NCI-H2196 (cell line): ENCODE measurements around the gene MOB3C.

ENCODE experiments used
- DNase-seq: peaks from one replicate; lab custom pipeline; 2025; ENCODE audit not compliant: unreplicated experiment; lab: John Stamatoyannopoulos, UW

MOB3C gene

DNA sequence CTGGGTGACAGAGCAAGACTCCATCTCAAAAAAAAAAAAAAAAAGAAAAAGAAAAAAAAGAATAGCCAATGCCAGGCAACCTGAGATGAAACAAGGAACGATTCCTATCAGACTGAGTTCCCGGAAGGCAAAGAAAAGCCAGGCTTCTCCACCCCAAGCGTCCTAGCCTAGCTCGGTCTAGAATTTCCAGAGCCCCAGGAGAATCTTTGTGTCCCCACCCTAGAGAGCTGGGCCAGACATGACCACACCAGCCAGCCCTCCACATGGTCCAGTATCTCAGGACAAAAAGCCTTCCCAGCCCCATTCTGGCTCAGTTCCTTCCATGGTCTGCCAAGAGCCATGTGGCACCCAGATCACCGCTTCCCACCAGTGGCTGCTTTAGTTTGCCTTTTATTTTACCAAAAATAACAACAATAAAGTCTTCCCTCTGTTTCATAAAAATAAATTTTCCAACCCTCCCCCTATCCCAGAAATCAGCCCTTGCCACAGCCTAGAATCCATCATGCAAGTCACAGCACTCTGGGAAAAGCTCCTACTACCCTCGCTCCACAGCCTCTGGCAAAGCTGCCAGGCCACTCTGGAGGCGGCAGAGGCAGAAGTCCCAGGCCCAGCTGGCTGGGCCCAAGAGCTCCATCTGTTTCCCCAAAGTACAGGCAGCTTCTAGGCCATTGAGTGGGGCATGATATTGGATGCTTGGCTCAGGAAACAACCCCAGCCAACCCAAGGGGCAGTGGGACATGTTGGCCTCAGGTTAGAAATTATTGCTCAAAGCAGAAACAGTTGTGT, 9.1 kb downstream of the MOB3C start:
- no peak for DNase-seq

DNA sequence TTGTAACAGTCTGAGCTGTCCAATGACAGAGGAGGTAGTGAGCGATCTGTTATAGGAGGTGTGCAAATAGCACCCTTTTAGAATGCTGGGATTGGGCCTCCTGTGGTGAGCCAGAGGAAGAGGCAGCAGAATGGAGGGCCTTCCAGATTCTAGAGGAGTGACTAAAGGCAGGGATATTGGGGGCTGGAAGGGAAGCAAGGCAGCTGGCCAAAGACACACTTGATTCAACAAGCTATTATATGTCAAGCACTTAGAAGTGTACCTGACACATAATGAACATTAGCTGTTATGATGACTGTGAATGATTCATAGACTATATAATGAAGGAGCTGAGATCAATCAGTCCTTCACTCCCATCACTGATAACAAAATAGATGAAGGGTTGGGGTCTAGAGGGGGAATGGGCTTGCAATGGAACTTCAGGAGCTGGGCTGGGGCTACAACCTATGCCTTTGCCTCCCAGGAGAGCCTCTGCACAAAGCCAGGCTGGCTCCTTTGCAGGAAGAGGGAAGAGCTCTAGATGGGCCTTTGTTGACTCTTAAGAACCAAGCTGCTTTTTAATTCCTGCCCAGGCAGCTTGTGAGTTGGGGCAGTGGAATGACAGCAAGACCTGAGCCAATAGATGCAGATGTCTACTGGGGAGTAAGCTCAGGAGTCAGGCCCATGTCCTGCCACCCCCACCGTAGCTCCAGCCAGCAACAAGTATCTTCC, 10.2 kb downstream of the MOB3C start:
- DNase-seq: peak; percentile 40

DNA sequence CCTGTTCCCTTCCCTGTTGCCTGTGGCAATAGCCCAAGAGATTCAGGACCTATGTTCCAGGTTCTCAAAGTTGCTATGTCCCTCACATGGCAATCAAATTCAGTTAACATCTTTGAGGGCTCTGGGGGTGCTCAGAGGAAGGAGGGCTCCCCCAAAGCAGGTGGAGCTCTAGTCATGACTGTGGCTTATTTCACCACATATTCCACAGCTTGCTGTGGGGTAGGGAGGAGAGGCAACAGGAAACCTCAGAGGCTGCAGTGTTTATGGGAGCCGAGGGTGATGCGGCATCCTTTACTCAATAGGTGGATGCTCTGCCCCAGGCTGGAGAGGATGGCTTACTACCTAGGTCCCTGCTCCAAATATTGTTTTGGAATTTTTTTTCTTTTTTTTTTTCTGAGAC, 11.4 kb downstream of the MOB3C start:
- no peak for DNase-seq

DNA sequence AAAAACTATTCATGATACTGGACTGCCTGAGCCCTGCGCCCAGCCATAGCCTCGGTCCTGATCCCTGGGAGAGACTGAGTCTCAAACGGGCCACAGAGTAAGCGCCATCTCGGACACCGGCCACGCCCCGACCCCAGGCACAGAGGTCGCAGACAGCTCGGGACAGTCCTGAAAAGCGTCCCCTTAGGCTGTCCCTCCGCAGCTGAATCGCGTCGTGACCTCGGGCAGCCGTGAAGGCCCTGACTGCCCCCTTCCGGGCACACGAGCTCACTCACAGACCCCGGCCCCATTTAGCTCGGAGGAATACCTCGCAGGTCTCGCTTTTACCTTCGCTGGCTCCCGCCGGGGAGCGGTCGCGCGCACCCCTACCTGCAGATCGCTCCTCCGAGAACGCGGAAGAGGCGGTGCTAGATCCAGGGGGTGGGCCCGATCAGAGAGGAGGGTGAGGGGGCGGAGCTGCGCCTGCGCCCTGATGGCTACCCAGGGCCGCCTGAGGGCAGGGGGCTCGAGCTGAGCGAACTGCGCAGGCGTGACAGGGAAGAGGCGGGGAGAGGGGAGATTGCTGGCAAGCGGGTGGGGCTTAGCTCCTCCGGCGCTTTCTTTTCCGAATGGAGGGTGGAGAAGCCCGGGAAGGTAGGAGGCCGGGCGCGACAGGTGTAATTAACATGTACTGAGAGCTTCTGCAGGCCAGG, 12.6 kb downstream of the MOB3C start, which contains the start of gene MKNK1:
Gene MKNK1, minus strand, starts transcription at position 411 of the 692 bp plus-strand sequence. CDS start 20,941 bp downstream, outside the sequence.
- peak; percentile 98 for DNase-seq

DNA sequence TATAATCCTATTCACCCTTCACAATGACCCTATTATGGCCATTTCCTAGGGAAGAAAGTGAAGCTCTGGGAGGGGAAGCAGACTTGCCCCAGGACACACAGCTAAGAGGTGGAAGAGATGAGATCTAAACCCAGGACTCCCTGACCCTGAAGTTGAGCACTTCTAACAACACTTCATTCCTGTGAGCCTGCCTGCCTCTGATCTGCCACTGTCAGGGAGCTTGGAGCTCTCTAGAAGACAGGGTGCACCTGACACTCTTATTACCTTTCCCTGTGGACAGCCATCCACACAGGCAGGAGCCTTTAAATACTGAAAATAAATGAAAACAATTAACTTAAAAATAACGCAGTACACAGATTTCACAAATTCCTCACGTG, 13.1 kb downstream of the MOB3C start:
- DNase-seq: no peak

DNA sequence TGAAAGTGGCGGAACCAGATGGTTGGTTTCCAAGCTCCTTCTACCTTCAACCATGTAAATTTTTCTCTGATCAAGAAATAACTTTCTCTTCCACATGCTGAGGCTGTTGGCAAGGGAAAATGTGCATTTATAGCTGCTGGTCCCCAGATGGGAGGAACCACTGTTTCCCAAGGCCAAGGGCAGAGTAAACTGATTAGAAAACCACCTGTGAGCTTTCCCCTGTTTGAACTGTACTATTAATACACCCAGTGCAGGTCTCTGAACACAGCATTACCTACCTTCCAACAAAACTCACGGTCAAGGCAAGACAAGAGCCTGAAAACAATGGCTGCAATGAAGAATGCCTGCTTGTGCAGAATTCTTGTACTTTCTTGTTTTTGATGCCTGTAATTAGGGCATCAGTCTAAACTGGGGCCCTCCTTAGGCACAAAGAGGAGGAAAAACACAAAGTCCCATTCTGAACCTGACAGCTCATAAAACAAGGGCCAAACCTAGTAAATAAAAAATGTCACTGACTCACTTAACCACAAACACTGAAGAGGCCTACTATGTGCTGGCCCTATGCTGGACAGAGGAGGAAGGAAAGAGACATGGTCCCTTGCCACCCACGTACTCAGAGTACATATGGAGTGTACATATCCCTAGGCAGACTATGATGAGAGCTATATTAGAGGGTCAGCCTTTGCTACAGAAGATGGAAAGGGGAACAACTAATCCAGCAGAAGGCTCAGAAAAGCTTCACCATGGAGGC, 15.2 kb downstream of the MOB3C start:
- DNase-seq: no peak

DNA sequence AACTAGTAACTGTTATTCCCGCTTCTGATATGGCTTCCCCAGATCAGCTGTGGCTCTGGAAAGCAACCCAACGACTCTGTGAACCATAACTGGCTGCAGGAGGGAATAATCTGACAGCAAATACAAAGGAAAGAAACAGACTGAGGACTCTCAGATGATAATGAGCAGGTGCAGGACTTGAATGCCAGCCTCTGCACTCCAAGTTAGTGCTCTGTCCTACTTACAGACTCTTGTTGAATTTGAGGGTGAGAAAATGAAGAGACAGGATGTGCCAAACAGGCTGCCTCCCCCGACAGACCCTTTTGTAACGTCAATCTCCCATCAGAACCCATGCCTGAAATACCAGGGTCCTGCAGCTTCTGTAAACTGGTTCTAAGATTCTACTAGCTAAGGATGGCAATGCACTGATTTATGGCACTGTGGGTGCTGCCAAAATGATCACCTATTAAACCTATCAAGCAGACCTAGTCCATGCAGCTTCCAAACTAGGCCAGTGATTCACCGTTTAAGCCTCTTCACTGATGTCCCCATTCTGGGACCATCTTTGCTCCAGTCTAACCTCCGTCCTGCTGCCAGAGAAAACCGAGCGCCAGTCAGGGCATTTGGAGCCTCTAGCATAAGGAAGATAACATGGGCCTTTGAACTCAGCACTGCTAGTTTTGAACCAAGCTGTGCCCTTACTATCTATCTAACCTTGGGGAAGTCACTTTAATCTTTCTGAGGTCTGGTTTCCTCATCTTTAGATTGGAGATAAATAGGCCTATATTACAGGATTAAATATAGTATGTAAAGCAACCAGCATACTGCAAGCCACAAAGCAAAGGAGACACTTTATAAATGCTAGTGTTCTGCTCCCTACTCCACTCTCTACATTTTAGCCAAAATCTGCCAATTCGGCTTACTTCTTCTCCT, 17.3 kb downstream of the MOB3C start:
- no peak for DNase-seq

DNA sequence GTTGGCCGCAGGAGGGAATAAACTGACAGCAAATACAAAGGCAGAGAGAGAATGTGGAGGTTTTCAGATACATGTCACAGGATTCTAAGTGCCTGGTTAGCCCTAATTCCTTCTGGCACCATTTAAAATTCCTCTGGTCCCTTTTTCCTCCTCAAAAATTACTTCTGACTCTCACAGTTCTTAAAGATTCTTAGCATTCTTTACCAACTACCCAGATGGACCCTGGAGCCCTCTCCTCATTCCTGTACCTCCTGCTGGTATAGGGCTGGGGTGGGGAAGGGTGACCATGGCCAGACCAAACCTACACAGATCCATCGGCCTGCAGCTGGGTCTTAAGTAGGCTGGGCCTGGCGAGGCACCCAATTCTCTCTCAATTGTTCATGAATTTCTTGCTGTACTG, 19.8 kb downstream of the MOB3C start:
- no peak for DNase-seq

DNA sequence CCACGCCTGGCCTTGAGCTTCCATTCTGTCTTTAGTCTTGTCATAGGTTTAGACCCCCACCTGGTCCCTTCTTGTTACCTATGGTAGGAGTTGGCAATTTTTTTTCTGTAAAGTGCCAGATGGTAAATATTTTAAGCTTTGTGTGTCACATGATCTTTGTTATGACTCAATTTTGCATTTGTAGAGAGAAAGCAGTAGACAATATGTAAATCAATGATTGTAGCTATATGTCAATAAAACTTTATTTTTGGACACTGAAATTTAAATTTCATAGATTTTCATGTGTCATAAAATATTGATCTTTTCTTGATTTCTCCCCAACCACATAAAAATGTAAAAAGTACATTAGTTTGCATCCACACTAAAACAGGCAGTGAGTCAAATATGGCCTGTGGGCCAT, 20.6 kb downstream of the MOB3C start:
- DNase-seq: no peak

DNA sequence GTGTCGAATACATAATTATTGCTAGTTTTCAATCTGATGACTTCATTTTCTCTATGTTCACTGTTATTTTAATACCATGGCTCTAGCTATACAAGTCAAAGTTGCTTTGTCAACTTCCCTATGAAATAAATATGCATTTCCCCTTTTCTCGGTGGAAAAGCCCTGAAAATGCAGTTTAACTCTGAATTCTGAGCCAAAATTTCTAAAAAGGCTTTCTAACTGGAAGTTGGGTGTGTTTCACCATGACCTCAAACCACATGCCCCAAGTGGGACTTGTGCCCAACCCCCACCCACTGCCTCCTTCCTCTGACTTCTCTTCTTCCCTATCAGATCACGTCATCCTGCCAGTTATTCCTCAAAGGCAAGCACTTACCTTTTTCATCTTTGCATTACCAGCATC, 21.5 kb downstream of the MOB3C start:
- no peak for DNase-seq

DNA sequence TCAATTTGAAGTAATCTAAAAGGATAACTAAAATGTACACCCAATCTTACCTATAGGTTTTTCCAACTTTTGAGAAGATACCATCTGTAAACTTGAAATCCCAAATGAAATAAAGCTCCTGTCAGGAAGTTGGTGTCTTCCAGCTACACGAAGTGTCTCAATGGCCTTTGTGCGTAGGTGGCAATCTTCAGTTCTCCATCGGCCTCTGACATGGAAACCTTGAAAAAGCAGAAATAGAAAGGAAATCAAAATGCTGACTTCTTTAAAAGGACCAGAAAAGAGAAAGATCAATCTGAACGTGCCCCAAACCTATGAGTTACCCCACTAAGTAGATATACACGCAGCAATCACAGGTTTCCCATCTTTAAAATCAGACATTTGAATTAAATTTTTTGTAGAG, 22.5 kb downstream of the MOB3C start:
- DNase-seq: no peak

DNA sequence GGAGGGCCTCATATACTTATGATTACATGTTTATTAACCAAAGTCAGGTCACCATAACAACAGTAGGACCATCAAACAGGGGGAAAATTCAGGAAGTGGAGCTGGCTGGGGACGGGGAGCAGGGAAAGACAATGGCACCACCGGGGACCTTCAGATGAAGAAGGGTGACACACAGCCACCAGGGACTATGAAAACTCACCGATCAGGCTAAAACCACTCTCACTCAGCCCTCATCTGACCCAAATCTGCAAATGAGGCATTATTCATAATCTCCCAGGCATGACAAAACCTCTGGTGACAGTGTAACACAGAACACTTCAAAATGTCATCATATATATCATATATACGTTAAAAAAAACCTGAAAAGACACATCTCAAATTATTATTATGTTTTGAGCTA, 23.8 kb downstream of the MOB3C start:
- no peak for DNase-seq

DNA sequence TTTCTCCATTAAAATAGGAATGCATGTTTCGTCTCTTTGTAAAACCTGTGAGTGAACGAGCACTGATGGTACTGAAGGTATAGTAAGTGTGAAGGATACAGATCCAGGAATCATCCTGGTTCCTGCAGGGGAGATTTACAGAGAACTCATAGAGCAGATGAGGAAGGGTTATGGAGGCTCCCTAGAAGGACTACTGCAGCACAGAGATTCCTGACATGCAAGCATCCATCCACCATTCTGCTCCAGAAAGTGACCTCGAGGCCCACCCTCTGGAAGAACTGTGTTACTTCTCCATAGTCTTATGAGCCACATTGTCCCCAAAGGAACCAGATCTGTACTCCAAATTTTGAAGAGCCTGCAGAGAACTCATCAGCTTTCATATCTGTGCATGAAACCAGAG, 27.1 kb downstream of the MOB3C start:
- DNase-seq: no peak

DNA sequence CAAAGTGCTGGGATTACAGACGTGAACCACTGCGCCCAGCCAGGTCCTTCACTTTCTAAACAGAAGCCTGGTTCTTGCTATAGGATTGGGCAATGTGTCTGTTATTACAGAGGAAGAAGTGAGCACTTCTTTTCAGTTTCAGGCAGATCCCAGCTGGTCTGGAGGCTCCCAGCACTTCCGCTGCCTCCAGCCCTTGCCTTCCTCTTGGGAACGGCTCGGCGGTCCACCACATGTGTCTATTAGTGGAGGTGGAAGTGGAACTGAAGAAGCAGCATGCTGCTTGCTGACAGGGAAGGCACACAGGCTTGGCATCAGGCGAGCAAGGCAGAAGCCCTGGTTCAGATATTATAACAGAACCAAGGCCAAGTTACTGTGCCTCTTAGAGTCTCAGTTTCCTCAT, 29.5 kb downstream of the MOB3C start:
- no peak for DNase-seq

DNA sequence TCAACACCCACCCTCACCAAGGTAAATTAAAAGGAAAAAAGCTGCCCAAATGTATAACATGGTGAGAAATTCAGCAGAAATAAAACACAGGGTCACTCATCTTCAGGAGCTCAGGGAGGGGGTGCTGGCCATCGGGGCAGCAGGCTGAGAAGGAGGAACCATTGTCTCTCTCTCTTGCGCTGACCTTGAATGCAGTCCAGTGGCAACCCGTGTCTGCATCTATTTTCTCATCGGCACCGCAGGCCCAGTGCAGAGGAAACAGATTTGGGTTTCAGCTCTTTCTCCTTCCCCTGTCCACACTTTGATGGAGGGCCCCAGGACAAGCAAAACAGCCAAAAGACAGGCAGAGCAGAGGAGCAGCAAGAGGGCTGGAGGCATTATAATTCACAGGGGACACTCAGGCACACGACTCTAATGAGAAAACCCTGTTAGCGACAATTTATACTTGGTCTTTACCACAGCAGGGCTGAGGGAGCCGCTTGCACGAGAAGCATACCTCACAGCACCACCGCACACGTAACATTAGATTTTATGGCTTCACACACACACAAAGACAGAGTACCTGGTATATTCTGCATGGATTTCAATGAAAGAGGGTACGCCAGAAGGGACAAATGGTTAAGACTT, 31.2 kb downstream of the MOB3C start:
- no peak for DNase-seq

DNA sequence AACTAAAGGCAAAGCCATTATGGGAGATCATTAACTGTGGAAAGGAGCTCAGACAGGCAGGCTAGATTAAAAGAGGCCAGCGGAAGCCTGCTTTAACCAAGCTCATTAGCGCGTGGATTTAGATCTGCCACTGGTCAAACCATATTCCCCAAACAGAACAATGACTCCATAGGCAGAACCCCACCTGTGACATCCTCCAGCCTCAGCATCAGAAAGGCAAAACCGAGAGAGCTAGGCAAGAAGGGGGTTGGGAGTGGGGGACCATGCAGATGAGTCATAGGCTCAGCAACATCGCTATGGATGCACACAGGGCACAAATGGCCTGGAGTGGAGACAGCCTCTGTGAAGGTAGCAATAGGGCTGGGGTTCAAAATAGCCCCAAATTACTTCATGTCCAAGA, 33.1 kb downstream of the MOB3C start:
- DNase-seq: no peak

DNA sequence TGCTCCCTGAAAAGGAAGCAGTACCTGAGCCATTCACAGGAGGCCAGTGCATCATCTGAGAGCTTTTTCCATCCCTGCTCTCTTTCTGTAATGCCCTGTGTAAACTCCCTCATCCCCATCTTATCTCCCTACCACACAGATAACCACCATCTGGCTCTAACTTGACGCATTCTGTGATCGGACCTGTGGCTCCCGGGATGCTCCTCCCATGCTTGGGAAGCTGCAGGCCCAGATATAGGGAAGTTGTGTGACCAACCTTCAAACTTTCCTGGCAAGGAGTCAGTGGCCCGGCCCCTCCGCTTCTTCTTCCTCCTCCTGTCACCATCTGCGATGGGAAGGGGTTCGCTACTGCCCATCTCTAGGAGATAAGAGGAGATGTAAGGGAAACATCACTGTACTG, 33.6 kb downstream of the MOB3C start:
- no peak for DNase-seq

DNA sequence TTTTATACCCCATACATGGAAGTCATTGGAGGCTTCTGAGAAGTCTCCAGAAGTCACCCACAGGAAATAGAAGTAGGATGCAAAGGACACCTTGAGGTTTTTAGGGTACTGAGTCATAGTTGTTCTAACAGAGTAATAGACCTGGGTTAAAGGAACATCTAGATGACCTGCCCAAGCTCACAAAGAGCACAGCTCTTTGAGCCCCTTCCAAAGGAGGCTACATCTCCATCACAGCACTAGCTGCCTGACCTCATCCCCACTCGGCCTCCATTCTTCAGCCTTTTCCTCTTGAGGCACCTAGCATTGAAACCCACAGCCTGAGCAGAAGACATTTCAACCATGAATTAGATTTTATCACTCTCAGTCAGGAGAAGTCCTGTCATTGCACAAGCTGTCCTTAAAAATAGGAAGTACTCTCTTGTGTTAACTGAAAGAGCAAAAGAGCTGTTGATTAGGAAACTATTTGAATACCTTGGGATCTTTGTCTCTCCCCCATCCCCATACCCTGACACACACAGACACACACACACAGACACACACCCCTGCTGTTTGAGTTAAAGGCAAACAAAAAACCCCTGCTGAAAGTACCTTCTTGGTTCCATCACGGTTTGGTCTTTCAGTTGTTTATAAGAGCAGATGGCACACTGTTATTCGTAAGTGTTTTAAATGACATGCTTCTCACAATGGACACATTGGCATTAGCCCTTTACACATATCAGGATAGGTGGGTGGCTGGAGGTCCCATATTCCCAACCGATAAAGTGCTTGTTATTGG, 34.7 kb downstream of the MOB3C start:
- DNase-seq: no peak
